HG02763 (cell line): ENCODE results near the gene APLN.

Experiments
- ATAC-seq: cut with Tn5 transposase; IDR thresholded peaks from one replicate; pipeline ENCODE4 v1.9.1; 2021; ENCODE audit warnings: mild to moderate bottlenecking, moderate library complexity; ENCODE audit not compliant: unreplicated experiment

Gene APLN

GRCh38 chrX:129654652-129655546 lies at the start of gene APLN:
Gene APLN, minus strand, starts transcription at chrX:129654956. Its CDS starts 326 bp downstream, at chrX:129654630.
- peak; percentile 14 for ATAC-seq

GRCh38 chrX:129704491-129704890 lies 49.7 kb upstream of the APLN start:
- no peak for ATAC-seq

- ATAC-seq = no peak
Measured at GRCh38 chrX:129701624-129702069, 46.9 kb upstream of the APLN start.

GRCh38 chrX:129700536-129700935 lies 45.8 kb upstream of the APLN start:
- ATAC-seq = no peak

GRCh38 chrX:129698150-129698549 lies 43.4 kb upstream of the APLN start:
- no peak for ATAC-seq

GRCh38 chrX:129697204-129697829 lies 42.6 kb upstream of the APLN start:
- no peak for ATAC-seq

- ATAC-seq = no peak
Measured at GRCh38 chrX:129696463-129697155, 41.9 kb upstream of the APLN start.

GRCh38 chrX:129695937-129696336 lies 41.2 kb upstream of the APLN start:
- ATAC-seq = no peak

GRCh38 chrX:129695535-129695934 lies 40.8 kb upstream of the APLN start:
- ATAC-seq = no peak

- no peak for ATAC-seq
Measured at GRCh38 chrX:129694805-129695204, 40.0 kb upstream of the APLN start.

- ATAC-seq = no peak
Measured at GRCh38 chrX:129693354-129693753, 38.6 kb upstream of the APLN start.

GRCh38 chrX:129690435-129690834 lies 35.7 kb upstream of the APLN start:
- no peak for ATAC-seq

GRCh38 chrX:129689796-129690195 lies 35.0 kb upstream of the APLN start:
- ATAC-seq = no peak

GRCh38 chrX:129688097-129688496 lies 33.3 kb upstream of the APLN start:
- no peak for ATAC-seq

- no peak for ATAC-seq
Measured at GRCh38 chrX:129686422-129686948, 31.7 kb upstream of the APLN start.

- no peak for ATAC-seq
Measured at GRCh38 chrX:129682979-129683378, 28.2 kb upstream of the APLN start.

- no peak for ATAC-seq
Measured at GRCh38 chrX:129679901-129680300, 25.1 kb upstream of the APLN start.

- ATAC-seq = no peak
Measured at GRCh38 chrX:129678614-129679195, 23.9 kb upstream of the APLN start.

GRCh38 chrX:129667412-129667811 lies 12.7 kb upstream of the APLN start:
- ATAC-seq = no peak

- ATAC-seq = no peak
Measured at GRCh38 chrX:129665916-129666644, 11.3 kb upstream of the APLN start.
